Naive thymus-derived CD4-positive, alpha-beta T cell (primary cell): Measurements from ENCODE around the gene SIN3A. TPM values are rescaled to one million over a fixed set of nuclear protein-coding genes. Genes with fewer than 3 reads are reported as not detected.
"Not testable (repeated sequence)": the region's sequence is repeated elsewhere in the genome, so short reads cannot be mapped to it uniquely, and the experiment has no call there.

Source experiments
- ATAC-seq: fragments of 150-1000 bp; cut with Tn5 transposase; 2 replicates; pipeline ENCODE4 v1.10.0; 2021; ENCODE audit warnings: mild to moderate bottlenecking, moderate library complexity
- CTCF ChIA-PET: fragments of 350-600 bp; sonication (Branson Sonifier 250); formaldehyde crosslinking; loops from one replicate; lab custom pipeline; 2021; ENCODE audit warnings: antibody characterized with exemption; lab: Charles Lee
- POLR2A ChIA-PET: fragments of 350-600 bp; sonication (Branson Sonifier 250); formaldehyde crosslinking; loops from one replicate; lab custom pipeline; 2021; ENCODE audit warnings: antibody characterized with exemption, inconsistent platforms; lab: Charles Lee
- DNase-seq, 9 donors: peaks; one replicate each; pipeline versions ENCODE4 v3.0.0 to v3.0.0-alpha.2; 2020 to 2022; ENCODE audit warnings: mixed read lengths in 1 of 9
- H3K27ac ChIP-seq: one replicate; pipeline ENCODE4 v1.7.0; 2013; ENCODE audit warnings: mild to moderate bottlenecking, low read depth, low read length, moderate library complexity
- H3K27me3 ChIP-seq, 2 donors: one replicate each; pipeline ENCODE4 v1.7.0; 2013; ENCODE audit warnings: low read length in 2 of 2, mild to moderate bottlenecking in 2 of 2, moderate library complexity in 2 of 2; ENCODE audit not compliant: control insufficient read depth in 2 of 2, insufficient read depth in 2 of 2
- H3K36me3 ChIP-seq, 3 experiments: 1 replicate in 2 of 3; 2 replicates in 1 of 3; pipeline ENCODE4 v1.7.0; 2013; ENCODE audit warnings: low read length in 3 of 3, mild to moderate bottlenecking in 3 of 3, moderate library complexity in 1 of 3; ENCODE audit not compliant: insufficient read depth in 3 of 3, control insufficient read depth in 2 of 3
- H3K4me1 ChIP-seq, 2 donors: one replicate each; pipeline ENCODE4 v1.7.0; 2013; ENCODE audit warnings: low read length in 2 of 2, mild to moderate bottlenecking in 2 of 2, moderate library complexity in 1 of 2; ENCODE audit not compliant: control insufficient read depth in 2 of 2, insufficient read depth in 2 of 2
- H3K4me3 ChIP-seq: 2 replicates; pipeline ENCODE4 v1.7.0; 2013; ENCODE audit warnings: mild to moderate bottlenecking, low read length
- H3K9me3 ChIP-seq, 3 experiments: 1 replicate in 2 of 3; 2 replicates in 1 of 3; pipeline ENCODE4 v1.7.0; 2013; ENCODE audit warnings: low read length in 3 of 3; ENCODE audit not compliant: control insufficient read depth in 2 of 3
- H3K27ac Mint-ChIP-seq, 9 donors: one replicate each; pipeline ENCODE4 v1.8.0; 2020 to 2022; ENCODE audit warnings: mixed read lengths in 9 of 9, mild to moderate bottlenecking in 8 of 9, moderate library complexity in 5 of 9, inconsistent platforms in 2 of 9
- H3K27me3 Mint-ChIP-seq, 5 donors: one replicate each; pipeline ENCODE4 v1.8.0; 2021 to 2022; ENCODE audit warnings: mixed read lengths in 5 of 5, mild to moderate bottlenecking in 1 of 5
- H3K36me3 Mint-ChIP-seq, 5 donors: one replicate each; pipeline ENCODE4 v1.8.0; 2020 to 2022; ENCODE audit warnings: mixed read lengths in 5 of 5, mild to moderate bottlenecking in 3 of 5, inconsistent platforms in 1 of 5
- H3K4me1 Mint-ChIP-seq, 7 donors: one replicate each; pipeline ENCODE4 v1.8.0; 2020 to 2022; ENCODE audit warnings: mixed read lengths in 7 of 7, mild to moderate bottlenecking in 3 of 7, inconsistent platforms in 1 of 7
- H3K4me3 Mint-ChIP-seq, 10 donors: one replicate each; pipeline ENCODE4 v1.8.0; 2020 to 2022; ENCODE audit warnings: mild to moderate bottlenecking in 10 of 10, mixed read lengths in 10 of 10, moderate library complexity in 6 of 10, inconsistent platforms in 2 of 10
- H3K9me3 Mint-ChIP-seq, 11 donors: one replicate each; pipeline ENCODE4 v1.8.0; 2020 to 2022; ENCODE audit warnings: mixed read lengths in 11 of 11, mild to moderate bottlenecking in 4 of 11, inconsistent platforms in 1 of 11, moderate library complexity in 1 of 11
- intact Hi-C, 2 donors: fragments of 100-400 bp; cut with micrococcal nuclease; formaldehyde crosslinking; loops; one replicate each; pipeline ENCODE4 v1.15.1; 2023
- polyA plus RNA-seq, 2 donors: library from polyadenylated mRNA; unstranded; fragments of 300-500 nt; fragmentation: Illumina TruSeq; gene quantifications; one replicate each; pipeline ENCODE4 v1.2.3, GENCODE V29; 2021
- total RNA-seq, 6 experiments: library from RNA in 5 of 6; stranded (reverse) in 5 of 6; gene quantifications; 1 replicate in 5 of 6; 2 replicates in 1 of 6; pipeline ENCODE4 v1.2.3 and lab custom pipeline; 2021 to 2026

Gene SIN3A
- total and polyA plus RNA-seq, 7 experiments from 2014 or later, result 18.0 to 139 (median 120) TPM

DNA sequence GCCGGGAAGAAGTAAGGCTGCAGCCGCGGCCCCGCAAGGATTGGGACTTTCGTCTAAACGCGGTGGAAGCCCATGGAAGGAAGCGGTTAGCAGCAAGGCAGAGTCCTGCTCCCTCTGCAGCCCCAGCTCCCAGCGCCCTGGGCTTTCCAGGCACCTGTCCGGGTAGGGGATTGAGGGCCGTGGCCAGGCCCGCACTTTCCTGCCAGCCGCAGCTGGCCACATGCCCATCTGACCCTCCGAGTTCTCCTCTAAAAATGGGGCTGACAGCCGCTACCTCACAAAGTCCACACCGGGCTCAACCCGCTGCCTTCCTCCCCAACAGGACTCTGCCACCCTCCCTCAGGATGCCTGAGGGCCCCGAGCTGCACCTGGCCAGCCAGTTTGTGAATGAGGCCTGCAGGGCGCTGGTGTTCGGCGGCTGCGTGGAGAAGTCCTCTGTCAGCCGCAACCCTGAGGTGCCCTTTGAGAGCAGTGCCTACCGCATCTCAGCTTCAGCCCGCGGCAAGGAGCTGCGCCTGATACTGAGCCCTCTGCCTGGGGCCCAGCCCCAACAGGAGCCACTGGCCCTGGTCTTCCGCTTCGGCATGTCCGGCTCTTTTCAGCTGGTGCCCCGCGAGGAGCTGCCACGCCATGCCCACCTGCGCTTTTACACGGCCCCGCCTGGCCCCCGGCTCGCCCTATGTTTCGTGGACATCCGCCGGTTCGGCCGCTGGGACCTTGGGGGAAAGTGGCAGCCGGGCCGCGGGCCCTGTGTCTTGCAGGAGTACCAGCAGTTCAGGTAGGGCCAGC lies 102.7 kb downstream of the SIN3A start:
- no peaks in the 10 kb centered on the region for H3K27me3 ChIP-seq
- Mint-ChIP-seq H3K4me3 (peak overlapping the region; percentile 44 to 88 (median 74)), H3K9me3 (peaks cover 0 to 19% (median 7%) of the 10 kb centered on the region in 11 donors), H3K36me3 (peaks cover 0 to 43% (median 0%) of the 10 kb centered on the region in 5 donors), H3K4me1 (peaks cover 21 to 45% (median 31%) of the 10 kb centered on the region in 7 donors), H3K27me3 (peaks cover 0 to 26% (median 0%) of the 10 kb centered on the region in 5 donors), H3K27ac (peak overlapping the region in 6 of 9 donors; percentile 51 to 97 (median 92))
- intact Hi-C loops, result loop anchor here in 1 of 2 donors (5.0 kb wide), 1 partner anchor 104 kb away; the partner anchor contains the start of gene SIN3A
- H3K9me3 ChIP-seq, result peaks cover 0 to 17% (median 0%) of the 10 kb centered on the region in 3 experiments
- ChIA-PET POLR2A (interaction anchor here (0.8 to 8.4 kb wide), 10 partner anchors 12 to 291 kb away, joined by 3 to 94 read pairs (median 6); partner anchors contain the start of genes C15orf39, COMMD4, IMP3 and MAN2C1), CTCF (interaction anchor here (2.7 kb wide), 1 partner anchor 19 kb away, joined by 15 read pairs; the partner anchor contains the start of gene MAN2C1)
- no peak for ATAC-seq
- H3K27ac ChIP-seq, result peak overlapping the region; percentile 66
- peak overlapping the region; percentile 59 for H3K4me3 ChIP-seq
- DNase-seq, result peak in 1 of 9 donors; percentile 9
- H3K36me3 ChIP-seq, result peaks cover 0 to 5% (median 0%) of the 10 kb centered on the region in 3 experiments
- peaks cover 29 to 30% of the 10 kb centered on the region in 2 donors for H3K4me1 ChIP-seq

DNA sequence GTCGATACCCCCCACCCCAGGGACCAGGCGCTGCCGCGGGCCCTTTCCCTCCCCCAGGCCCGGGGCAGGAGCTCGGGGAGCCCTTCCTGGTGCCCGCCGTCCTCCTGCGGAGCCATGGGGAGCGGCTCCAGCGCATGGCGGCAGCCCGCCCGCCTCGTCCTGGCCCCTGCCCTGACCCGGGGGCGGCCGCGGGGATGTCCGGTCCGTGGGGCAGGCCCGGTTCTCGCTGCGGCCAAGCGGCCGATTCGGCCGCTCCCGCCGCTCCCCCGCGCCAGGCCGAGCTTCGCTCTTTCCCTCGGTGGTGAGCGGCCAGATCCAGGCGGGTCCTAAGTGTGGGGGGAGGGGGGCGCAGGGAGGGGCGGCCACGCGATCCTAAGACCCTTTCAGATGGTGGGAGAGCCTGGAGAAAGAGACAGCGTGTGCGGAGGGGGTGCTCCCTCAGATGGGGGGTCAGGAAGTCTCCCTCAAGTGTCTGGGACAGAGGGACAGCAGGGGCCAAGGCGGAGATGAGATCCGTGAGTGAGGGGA lies 103.4 kb downstream of the SIN3A start:
- no peaks in the 10 kb centered on the region for H3K27me3 ChIP-seq
- no peak for ATAC-seq
- peaks cover 0 to 17% (median 0%) of the 10 kb centered on the region in 3 experiments for H3K9me3 ChIP-seq
- intact Hi-C loops, result loop anchor here in 1 of 2 donors (5.0 kb wide), 1 partner anchor 104 kb away; the partner anchor contains the start of gene SIN3A
- peaks cover 0 to 5% (median 0%) of the 10 kb centered on the region in 3 experiments for H3K36me3 ChIP-seq
- H3K27ac Mint-ChIP-seq, result peak overlapping the region in 7 of 9 donors; percentile 51 to 97 (median 67)
- H3K36me3 Mint-ChIP-seq, result peaks cover 0 to 40% (median 0%) of the 10 kb centered on the region in 5 donors
- H3K27ac ChIP-seq, result peak overlapping the region; percentile 66
- H3K4me3 Mint-ChIP-seq, result peak overlapping the region; percentile 78 to 95 (median 90)
- H3K27me3 Mint-ChIP-seq, result peaks cover 0 to 26% (median 0%) of the 10 kb centered on the region in 5 donors
- peak overlapping the region; percentile 59 for H3K4me3 ChIP-seq
- ChIA-PET POLR2A (interaction anchor here (0.7 to 8.4 kb wide), 8 partner anchors 11 to 292 kb away, joined by 3 to 94 read pairs (median 8); partner anchors contain the start of genes C15orf39, COMMD4, IMP3 and MAN2C1), CTCF (interaction anchor here (1.0 to 2.1 kb wide), 2 partner anchors 20 to 293 kb away, joined by 3 to 8 read pairs; partner anchors contain the start of gene MAN2C1)
- DNase-seq, result no peak
- H3K4me1 ChIP-seq, result peaks cover 29 to 30% of the 10 kb centered on the region in 2 donors
- peaks cover 21 to 45% (median 31%) of the 10 kb centered on the region in 7 donors for H3K4me1 Mint-ChIP-seq
- H3K9me3 Mint-ChIP-seq, result peaks cover 0 to 19% (median 7%) of the 10 kb centered on the region in 11 donors

DNA sequence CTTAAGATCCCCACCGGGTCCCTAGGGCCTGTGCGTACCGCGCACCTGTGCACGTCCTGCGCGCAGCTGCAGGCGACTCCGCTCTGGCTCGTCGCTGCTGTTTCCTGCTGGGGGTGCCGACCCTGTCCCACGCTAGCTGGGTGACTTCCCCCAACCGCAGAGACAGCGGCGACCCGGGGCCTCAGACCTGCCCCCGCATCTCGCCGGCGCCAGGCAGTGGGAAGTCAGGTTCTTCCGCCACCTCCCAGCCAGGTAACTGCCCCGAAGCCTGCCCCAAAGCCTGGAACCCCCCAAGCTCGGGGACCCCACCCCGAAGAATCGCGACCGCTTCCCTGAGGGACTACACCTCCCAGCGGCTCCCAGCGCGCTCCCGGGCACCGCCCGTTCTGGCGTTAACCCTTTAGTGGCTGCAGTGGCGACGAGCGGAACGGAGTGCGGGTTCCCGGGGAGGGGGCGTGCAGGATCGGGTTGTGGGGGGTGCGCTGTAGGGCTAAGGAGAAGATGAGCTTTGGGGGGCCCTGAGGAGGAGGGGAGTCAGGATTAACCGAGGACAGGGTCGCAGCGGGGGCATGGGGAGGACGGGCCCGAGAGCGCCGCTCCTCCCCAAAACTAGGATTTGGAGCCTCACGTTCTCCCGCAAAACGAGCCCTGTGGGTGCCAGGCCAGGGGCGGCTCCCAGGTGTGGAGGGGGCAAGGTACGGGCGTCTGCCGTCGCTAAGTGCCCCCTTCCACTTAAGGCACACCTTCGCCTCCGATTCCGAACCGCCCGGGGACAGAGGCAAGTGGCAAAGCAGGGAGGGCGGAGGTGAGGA lies 104.1 kb downstream of the SIN3A start:
- H3K36me3 Mint-ChIP-seq, result peaks cover 0 to 39% (median 0%) of the 10 kb centered on the region in 5 donors
- H3K4me1 ChIP-seq, result peaks cover 29 to 30% of the 10 kb centered on the region in 2 donors
- H3K27ac Mint-ChIP-seq, result peak overlapping the region; percentile 78 to 95 (median 89)
- H3K36me3 ChIP-seq, result peaks cover 0 to 5% (median 0%) of the 10 kb centered on the region in 3 experiments
- H3K4me3 Mint-ChIP-seq, result peak overlapping the region; percentile 78 to 95 (median 90)
- ChIA-PET POLR2A (interaction anchor here (0.6 to 8.4 kb wide), 10 partner anchors 10 to 293 kb away, joined by 3 to 94 read pairs (median 6); partner anchors contain the start of genes C15orf39, COMMD4, IMP3 and MAN2C1), CTCF (interaction anchor here (1.0 to 2.1 kb wide), 2 partner anchors 20 to 294 kb away, joined by 3 to 8 read pairs; partner anchors contain the start of gene MAN2C1)
- H3K4me1 Mint-ChIP-seq, result peaks cover 21 to 45% (median 31%) of the 10 kb centered on the region in 7 donors
- intact Hi-C loops, result loop anchor here in 1 of 2 donors (1.0 to 5.0 kb wide), 5 partner anchors 11 to 293 kb away; partner anchors contain the start of genes COMMD4, IMP3, MAN2C1 and SIN3A
- H3K27ac ChIP-seq, result peak overlapping the region; percentile 66
- H3K27me3 Mint-ChIP-seq, result peaks cover 0 to 26% (median 0%) of the 10 kb centered on the region in 5 donors
- DNase-seq (peak; percentile 35 to 75 (median 69)), ATAC-seq (peak; percentile 73)
- peaks cover 0 to 17% (median 0%) of the 10 kb centered on the region in 3 experiments for H3K9me3 ChIP-seq
- H3K27me3 ChIP-seq, result no peaks in the 10 kb centered on the region
- H3K9me3 Mint-ChIP-seq, result peaks cover 0 to 19% (median 7%) of the 10 kb centered on the region in 11 donors
- H3K4me3 ChIP-seq, result peak overlapping the region; percentile 59

DNA sequence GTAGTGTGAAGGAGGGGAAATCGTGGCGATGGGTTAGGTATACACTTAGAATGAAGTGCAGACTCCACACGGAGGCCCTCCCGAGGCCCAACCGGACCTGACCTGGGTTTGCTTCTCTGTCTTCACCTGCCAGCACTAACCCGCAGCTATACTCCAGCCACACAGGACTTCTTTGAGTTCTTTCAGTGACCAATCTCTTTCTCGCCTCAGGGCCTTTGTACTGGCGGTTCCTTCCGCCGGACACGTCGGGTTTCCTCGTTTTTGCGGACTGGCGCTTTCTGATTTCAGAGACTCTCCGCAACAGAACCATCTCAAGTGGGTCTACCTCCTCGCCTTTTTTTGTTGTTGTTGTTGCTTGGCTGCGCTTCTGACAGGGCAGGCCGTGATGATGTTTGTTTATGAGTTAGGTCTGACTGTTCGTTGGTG lies 104.7 kb downstream of the SIN3A start, which contains the start of gene NEIL1:
NEIL1 (plus strand) TSS at position 244 of the 426 bp plus-strand sequence. CDS start 1,867 bp downstream, outside the sequence.
- ChIA-PET CTCF (interaction anchor here (2.1 kb wide), 1 partner anchor 21 kb away, joined by 8 read pairs; the partner anchor contains the start of gene MAN2C1), POLR2A (interaction anchor here (0.6 to 8.4 kb wide), 9 partner anchors 10 to 293 kb away, joined by 3 to 94 read pairs (median 7); partner anchors contain the start of genes C15orf39, COMMD4, IMP3 and MAN2C1)
- H3K27me3 Mint-ChIP-seq, result peaks cover 0 to 26% (median 0%) of the 10 kb centered on the region in 5 donors
- H3K9me3 Mint-ChIP-seq, result peaks cover 0 to 19% (median 7%) of the 10 kb centered on the region in 11 donors
- no peak for ATAC-seq
- Histone ChIP-seq H3K36me3 (peaks cover 0 to 5% (median 0%) of the 10 kb centered on the region in 3 experiments), H3K27ac (peak within 1 kb of the TSS; percentile 66), H3K9me3 (peaks cover 0 to 17% (median 0%) of the 10 kb centered on the region in 3 experiments), H3K4me3 (peak within 1 kb of the TSS; percentile 59), H3K27me3 (no peaks in the 10 kb centered on the region), H3K4me1 (peaks cover 29 to 30% of the 10 kb centered on the region in 2 donors)
- H3K36me3 Mint-ChIP-seq, result peaks cover 0 to 35% (median 0%) of the 10 kb centered on the region in 5 donors
- peaks cover 21 to 45% (median 31%) of the 10 kb centered on the region in 7 donors for H3K4me1 Mint-ChIP-seq
- intact Hi-C loops, result loop anchor here in 1 of 2 donors (1.0 to 5.0 kb wide), 5 partner anchors 11 to 293 kb away; partner anchors contain the start of genes COMMD4, IMP3, MAN2C1 and SIN3A
- peak within 1 kb of the TSS; percentile 78 to 95 (median 89) for H3K27ac Mint-ChIP-seq
- peak within 1 kb of the TSS; percentile 78 to 95 (median 90) for H3K4me3 Mint-ChIP-seq
- DNase-seq, result no peak

DNA sequence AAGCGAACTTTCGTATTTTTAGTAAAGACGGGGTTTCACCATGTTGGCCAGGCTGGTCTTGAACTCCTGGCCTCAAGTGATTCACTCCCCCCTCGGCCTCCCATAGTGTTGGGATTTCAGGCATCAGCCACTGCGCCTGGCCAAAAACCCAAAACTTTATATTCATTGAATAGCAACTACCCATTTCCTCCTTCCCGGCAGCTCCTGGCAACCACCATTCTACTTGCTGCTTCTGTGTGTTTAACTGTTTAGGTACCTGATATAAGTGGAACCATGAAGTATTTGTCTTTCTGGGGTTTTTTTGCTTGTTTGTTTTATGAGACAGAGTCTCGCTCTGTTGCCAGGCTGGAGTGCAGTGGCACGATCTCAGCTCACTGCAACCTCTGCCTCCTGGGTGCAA lies 107.5 kb downstream of the SIN3A start:
- H3K27ac ChIP-seq, intact Hi-C loops, H3K27me3 ChIP-seq, CTCF ChIA-PET, H3K9me3 Mint-ChIP-seq, ATAC-seq, H3K9me3 ChIP-seq, DNase-seq, H3K27ac Mint-ChIP-seq, H3K4me3 ChIP-seq, H3K36me3 ChIP-seq, H3K4me3 Mint-ChIP-seq: not testable (repeated sequence)
- Mint-ChIP-seq H3K27me3 (peaks cover 0 to 22% (median 0%) of the 10 kb centered on the region in 5 donors), H3K36me3 (peaks cover 0 to 16% (median 3%) of the 10 kb centered on the region in 5 donors), H3K4me1 (peaks cover 8 to 23% (median 14%) of the 10 kb centered on the region in 7 donors)
- H3K4me1 ChIP-seq, result peaks cover 12 to 13% of the 10 kb centered on the region in 2 donors
- POLR2A ChIA-PET, result interaction anchor here (8.4 kb wide), 1 partner anchor 26 kb away, joined by 94 read pairs; the partner anchor contains the start of gene MAN2C1
